K562 (cell line): ENCODE measurements around the gene HBQ1. TPM values are rescaled to one million over a fixed set of nuclear protein-coding genes. Genes with fewer than 3 reads are reported as not detected.
"Not testable (repeated sequence)": the region's sequence is repeated elsewhere in the genome, so short reads cannot be mapped to it uniquely, and the experiment has no call there.

ENCODE experiments used
- ATAC-seq: fragments of 200-7000 bp; cut with Tn5 transposase; 3 replicates; pipeline ENCODE4 v1.9.1; 2020; ENCODE audit warnings: moderate library complexity
- BruUV-seq: library from RNA; stranded (reverse); fragments of 400-500 nt; replicated peaks from 2 replicates; lab custom pipeline; 2021; lab: Mats Ljungman, UMichigan
- CTCF ChIA-PET: fragments of 300-600 bp; formaldehyde crosslinking; extraction: SDS; loops from one replicate; lab custom pipeline; 2021; ENCODE audit warnings: low intra/inter-chr PET ratio; lab: Yijun Ruan, JAX
- POLR2A ChIA-PET: fragments of 300-600, 350-650 bp; sonication (Branson Sonifier 250); formaldehyde crosslinking; extraction: SDS; loops from one replicate; lab custom pipeline; 2021; ENCODE audit warnings: antibody characterized with exemption, inconsistent platforms; lab: Yijun Ruan, JAX
- DNase-seq, 4 experiments: peaks; one replicate each; pipeline versions ENCODE4 v3.0.0 to v3.0.0-alpha.2; 2011 to 2018; ENCODE audit warnings: low spot score in 3 of 4, mixed read lengths in 3 of 4; ENCODE audit errors: extremely low read depth in 1 of 4
- FAIRE-seq: peaks from 2 replicates; lab custom pipeline; 2011; peaks lifted over from hg19 to GRCh38; lab: Jason Lieb, UNC
- H2AFZ ChIP-seq: 2 replicates; pipeline ENCODE4 v1.6.0; 2011; ENCODE audit warnings: low read depth, low read length, control low read depth, inconsistent platforms
- H3K27ac ChIP-seq: fragments of 200-600 bp; 3 replicates; pipeline ENCODE4 v1.8.0; 2011; ENCODE audit warnings: low read depth, mild to moderate bottlenecking, control low read depth, inconsistent platforms, low read length, moderate library complexity, mixed read lengths; ENCODE audit errors: extremely low read depth
- H3K27me3 ChIP-seq, 2 experiments: fragments of 300-600 bp in 1 of 2; 2 replicates in 1 of 2; 3 replicates in 1 of 2; pipeline versions ENCODE4 v1.6.0 to v1.8.0; 2011; ENCODE audit warnings: inconsistent platforms in 2 of 2, low read length in 2 of 2, mild to moderate bottlenecking in 1 of 2, mixed read lengths in 1 of 2, moderate library complexity in 1 of 2; ENCODE audit not compliant: control insufficient read depth in 2 of 2, insufficient read depth in 2 of 2
- H3K36me3 ChIP-seq: fragments of 300-600 bp; 3 replicates; pipeline ENCODE4 v1.8.0; 2011; ENCODE audit warnings: mild to moderate bottlenecking, low read length, inconsistent platforms; ENCODE audit not compliant: control insufficient read depth, insufficient read depth
- H3K4me1 ChIP-seq, 2 experiments: fragments of 200-600 bp in 1 of 2; replicated peaks in 1 of 2; 2 replicates in 1 of 2; 3 replicates in 1 of 2; pipeline versions ENCODE4 v1.5.1 to v1.8.0; 2011; ENCODE audit warnings: inconsistent platforms in 2 of 2, low read length in 2 of 2, mild to moderate bottlenecking in 1 of 2, mixed read lengths in 1 of 2, moderate library complexity in 1 of 2; ENCODE audit not compliant: control insufficient read depth in 2 of 2, insufficient read depth in 2 of 2
- H3K4me2 ChIP-seq: 2 replicates; pipeline ENCODE4 v1.6.1; 2011; ENCODE audit warnings: low read length, control low read depth, inconsistent platforms, mixed read lengths; ENCODE audit not compliant: insufficient read depth
- H3K4me3 ChIP-seq: fragments of 200-600 bp; sonication (generic), shearing (Covaris generic); 2 replicates; pipeline ENCODE4 v1.5.1; 2016; ENCODE audit warnings: control low read depth, inconsistent platforms
- H3K79me2 ChIP-seq: fragments of 200-600 bp; 3 replicates; pipeline ENCODE4 v1.8.0; 2011; ENCODE audit warnings: low read length, inconsistent platforms; ENCODE audit not compliant: control insufficient read depth, insufficient read depth
- H3K9ac ChIP-seq, 2 experiments: 2 replicates each; pipeline versions ENCODE4 v1.6.0 to v1.6.1; 2011; ENCODE audit warnings: low read depth in 2 of 2, low read length in 2 of 2, control low read depth in 1 of 2, inconsistent platforms in 1 of 2, mild to moderate bottlenecking in 1 of 2, mixed read lengths in 1 of 2; ENCODE audit not compliant: insufficient read depth in 1 of 2
- H3K9me1 ChIP-seq: one replicate; pipeline ENCODE4 v1.6.0; 2011; ENCODE audit warnings: inconsistent platforms, mild to moderate bottlenecking, low read length, moderate library complexity; ENCODE audit not compliant: control insufficient read depth, insufficient read depth
- H3K9me3 ChIP-seq: replicated peaks from 2 replicates; pipeline ENCODE4 v1.5.1; 2011; ENCODE audit warnings: low read depth, low read length, inconsistent platforms; ENCODE audit not compliant: control insufficient read depth, insufficient read depth
- H4K20me1 ChIP-seq: replicated peaks from 2 replicates; pipeline ENCODE4 v1.6.1; 2011; ENCODE audit warnings: low read length, inconsistent platforms, mixed read lengths; ENCODE audit not compliant: control insufficient read depth, insufficient read depth
- AFF4 ChIP-seq: sonication (generic); formaldehyde crosslinking; IDR thresholded peaks from 2 replicates; pipeline ENCODE4 v1.8.0; 2023; ENCODE audit warnings: mild to moderate bottlenecking, missing genetic modification reagents
- E2F4 ChIP-seq: sonication (generic); formaldehyde crosslinking; IDR thresholded peaks from 2 replicates; pipeline ENCODE4 v1.8.0; 2022; ENCODE audit warnings: mild to moderate bottlenecking, low read depth, missing genetic modification reagents
- EGR1 ChIP-seq: fragments of 450-650 bp; conservative IDR thresholded peaks from 2 replicates; pipeline ENCODE4 v1.6.1; 2017; ENCODE audit warnings: mild to moderate bottlenecking
- FOXK1 ChIP-seq: sonication (generic); formaldehyde crosslinking; IDR thresholded peaks from 2 replicates; pipeline ENCODE4 v1.8.0; 2022; ENCODE audit warnings: missing genetic modification reagents, mild to moderate bottlenecking, borderline replicate concordance
- HDAC1 ChIP-seq, 2 experiments: fragments of 450-650 bp; IDR thresholded peaks; 2 replicates each; pipeline ENCODE4 v1.6.1; 2016 to 2017; ENCODE audit warnings: inconsistent platforms in 1 of 2, mild to moderate bottlenecking in 1 of 2, moderate library complexity in 1 of 2
- MED1 ChIP-seq: sonication (generic); formaldehyde crosslinking; IDR thresholded peaks from 2 replicates; pipeline ENCODE4 v1.8.1; 2023; ENCODE audit warnings: missing genetic modification reagents, borderline replicate concordance
- MIER1 ChIP-seq: fragments of 450-650 bp; IDR thresholded peaks from 2 replicates; pipeline ENCODE4 v1.6.1; 2016; ENCODE audit warnings: antibody characterized with exemption, mild to moderate bottlenecking, low read depth
- MNT ChIP-seq, 2 experiments: fragments of 450-650 bp; conservative IDR thresholded peaks; 2 replicates each; pipeline ENCODE4 v1.6.1; 2017; ENCODE audit warnings: mild to moderate bottlenecking in 2 of 2, moderate library complexity in 2 of 2
- NFIC ChIP-seq: fragments of 450-650 bp; IDR thresholded peaks from 2 replicates; pipeline ENCODE4 v1.6.1; 2017; ENCODE audit warnings: mild to moderate bottlenecking, inconsistent platforms
- SIN3A ChIP-seq, 2 experiments: fragments of 150-350 bp in 1 of 2; IDR thresholded peaks; 2 replicates each; pipeline ENCODE4 v1.6.1; 2011 to 2016; ENCODE audit warnings: borderline replicate concordance in 2 of 2, low read depth in 2 of 2, low read length in 2 of 2, mild to moderate bottlenecking in 2 of 2, moderate library complexity in 2 of 2; ENCODE audit not compliant: control insufficient read depth in 1 of 2
- SMARCA4 ChIP-seq: fragments of 450-650 bp; IDR thresholded peaks from 2 replicates; pipeline ENCODE4 v1.6.1; 2016
- STAG1 ChIP-seq: sonication (generic); formaldehyde crosslinking; IDR thresholded peaks from 2 replicates; pipeline ENCODE4 v1.5.0; 2020; ENCODE audit warnings: missing genetic modification reagents, borderline replicate concordance
- TFAP4 ChIP-seq: sonication (generic); formaldehyde crosslinking; IDR thresholded peaks from 2 replicates; pipeline ENCODE4 v1.8.0; 2022; ENCODE audit warnings: missing genetic modification reagents, mild to moderate bottlenecking, moderate library complexity, borderline replicate concordance
- ZNF232 ChIP-seq: sonication (generic); formaldehyde crosslinking; IDR thresholded peaks from 2 replicates; pipeline ENCODE4 v1.8.0; 2022; ENCODE audit warnings: mild to moderate bottlenecking, missing genetic modification reagents
- WGBS: fragments of 100-300 bp; shearing (Covaris generic); methylation state at CpG from one replicate; pipeline ENCODE4 v1.1.6; 2016; ENCODE audit warnings: low coverage, mixed read lengths; ENCODE audit not compliant: insufficient coverage; ENCODE audit errors: missing lambda C conversion rate; 5-methylcytosine and 5-hydroxymethylcytosine counted together
- in situ Hi-C: fragments of 300-500 bp; cut with MboI; formaldehyde crosslinking; loops from 4 replicates; pipeline ENCODE4 v1.15.0; 2018; ENCODE audit warnings: inconsistent platforms, mixed read lengths
- intact Hi-C: fragments of 100-400 bp; cut with micrococcal nuclease; formaldehyde crosslinking; loops from 2 replicates; pipeline ENCODE4 v1.14.2; 2022
- polyA plus RNA-seq, 8 experiments: library from polyadenylated mRNA; depleted of rRNA in 4 of 8; stranded (reverse) in 5 of 8; unstranded in 3 of 8; fragments of >200 nt; fragmentation: Nextera tagmentation in 2 of 8; fragmentation: Illumina TruSeq in 1 of 8; extraction: Ambion mirVana in 2 of 8; extraction: Trizol in 1 of 8; gene quantifications; 2 replicates each; pipeline versions ENCODE4 v1.2.1 to v1.2.3, GENCODE V29; 2011 to 2014; ENCODE audit warnings: inconsistent platforms in 1 of 8, missing spikeins in 1 of 8
- total RNA-seq, 7 experiments: library from RNA; depleted of rRNA in 6 of 7; stranded (reverse); fragments of >200 nt in 6 of 7; fragmentation: Illumina TruSeq in 2 of 7; extraction: Trizol in 2 of 7; gene quantifications; 2 replicates each; pipeline versions ENCODE4 v1.2.1 to v1.2.3, GENCODE V29; 2011 to 2021; ENCODE audit warnings: low replicate concordance in 1 of 7

HBQ1 gene
- total and polyA plus RNA-seq, 9 of the 15 experiments (the other 6 are each of a cell fraction or from before 2014, with no cell fraction given): 2.3 to 190 (median 19.8) TPM

- WGBS: 5% methylated on average over 5 of the region's 5 CpGs
- CTCF ChIA-PET: not testable (repeated sequence)
- TF ChIP-seq ZNF232 (CRISPR knock-in tag) (0 out of 2 replicates have a peak, but pooled peaks have one; percentile 63), FOXK1 (0 out of 2 replicates have a peak, but pooled peaks have one; percentile 28), AFF4 (CRISPR knock-in tag) (0 out of 2 replicates have a peak, but pooled peaks have one; percentile 53), HDAC1 (IDR thresholded peaks at IDR 0.05) (peak in 1 of 2 experiments; percentile 63; a peak in 1 of 4 replicates), E2F4 (CRISPR knock-in tag) (peak; percentile 26; the same call in 1 of the 2 replicates), NFIC (peak; percentile 93), MNT (conservative IDR thresholded peaks at IDR 0.05) (0 out of 4 replicates have a peak, but pooled peaks of 1 of the 2 experiments have one; percentile 62), EGR1 (peak; percentile 58), MED1 (CRISPR knock-in tag) (0 out of 2 replicates have a peak, but pooled peaks have one; percentile 50), SIN3A (IDR thresholded peaks at IDR 0.05; ENCODE audit: borderline replicate concordance in 2 of 2, control insufficient read depth in 1 of 2, low read depth in 2 of 2, low read length in 2 of 2) (peak in 1 of 2 experiments; percentile 64; a peak in 1 of 4 replicates), SMARCA4 (0 out of 2 replicates have a peak, but pooled peaks have one; percentile 13), STAG1 (CRISPR knock-in tag) (0 out of 2 replicates have a peak, but pooled peaks have one; percentile 34), MIER1 (peak; percentile 91), TFAP4 (CRISPR knock-in tag) (peak; percentile 47)
Measured at GRCh38 chr16:170088-170507, 10.2 kb upstream of the HBQ1 start.

More at GRCh38 chr16:170088-170507, 10.2 kb upstream of the HBQ1 start:
- FAIRE-seq: peak; percentile 91
- H3K36me3 ChIP-seq, H3K4me3 ChIP-seq, in situ Hi-C loops, H2AFZ ChIP-seq, H3K9me1 ChIP-seq, H3K27ac ChIP-seq, H3K9me3 ChIP-seq, H3K27me3 ChIP-seq, H3K4me2 ChIP-seq, BruUV-seq, H4K20me1 ChIP-seq, H3K79me2 ChIP-seq, intact Hi-C loops: not testable (repeated sequence)
- H3K9ac ChIP-seq: peak overlapping the region in 1 of 2 experiments; percentile 55; a peak in 1 of 4 replicates
- ATAC-seq: peak; percentile 37
- POLR2A ChIA-PET: interaction anchor here (0.6 kb wide), 1 partner anchor 103 kb away, joined by 3 read pairs; no protein-coding TSS in a partner anchor
- peaks cover 19 to 68% of the 10 kb centered on the region in 2 experiments; a peak in 4 of 5 replicates for H3K4me1 ChIP-seq
- DNase-seq: peak in 1 of 4 experiments; percentile 52
